SJCRH30 (cell line): ENCODE results near the gene GTF2H4. TPM values are rescaled to one million over a fixed set of nuclear protein-coding genes. Genes with fewer than 3 reads are reported as not detected.
A peak's percentile ranks its signal among the peaks of the same experiment; 100 is the strongest.

ENCODE experiments used
- DNase-seq, 2 experiments: peaks; one replicate each; pipeline ENCODE4 v3.0.0-alpha.2; 2015 to 2020
- H3K27ac ChIP-seq: fragments of 250-450 bp; sonication (Bioruptor Pico); 2 replicates; pipeline ENCODE4 v1.5.1; 2020; ENCODE audit warnings: mild to moderate bottlenecking, moderate library complexity
- H3K27me3 ChIP-seq: fragments of 250-450 bp; sonication (Bioruptor Pico); 2 replicates; pipeline ENCODE4 v1.5.1; 2020; ENCODE audit warnings: mild to moderate bottlenecking, moderate library complexity
- H3K36me3 ChIP-seq: fragments of 250-450 bp; sonication (Bioruptor Pico); 2 replicates; pipeline ENCODE4 v1.5.1; 2020; ENCODE audit warnings: mild to moderate bottlenecking, moderate library complexity
- H3K4me1 ChIP-seq: fragments of 250-450 bp; sonication (Bioruptor Pico); 2 replicates; pipeline ENCODE4 v1.5.1; 2020; ENCODE audit warnings: mild to moderate bottlenecking, moderate library complexity
- H3K4me3 ChIP-seq: fragments of 250-450 bp; sonication (Bioruptor Pico); 2 replicates; pipeline ENCODE4 v1.5.1; 2020; ENCODE audit warnings: mild to moderate bottlenecking, moderate library complexity
- H3K9me3 ChIP-seq: fragments of 250-450 bp; sonication (Bioruptor Pico); replicated peaks from 2 replicates; pipeline ENCODE4 v1.5.1; 2020; ENCODE audit warnings: mild to moderate bottlenecking, moderate library complexity
- total RNA-seq: library from RNA; depleted of rRNA; stranded (reverse); fragments of >200 nt; shearing (Covaris generic); gene quantifications from 2 replicates; pipeline ENCODE4 v1.2.3, GENCODE V29; 2014

The GTF2H4 gene
- total RNA-seq, 1 experiment from 2014 or later: 24.2 TPM

DNA sequence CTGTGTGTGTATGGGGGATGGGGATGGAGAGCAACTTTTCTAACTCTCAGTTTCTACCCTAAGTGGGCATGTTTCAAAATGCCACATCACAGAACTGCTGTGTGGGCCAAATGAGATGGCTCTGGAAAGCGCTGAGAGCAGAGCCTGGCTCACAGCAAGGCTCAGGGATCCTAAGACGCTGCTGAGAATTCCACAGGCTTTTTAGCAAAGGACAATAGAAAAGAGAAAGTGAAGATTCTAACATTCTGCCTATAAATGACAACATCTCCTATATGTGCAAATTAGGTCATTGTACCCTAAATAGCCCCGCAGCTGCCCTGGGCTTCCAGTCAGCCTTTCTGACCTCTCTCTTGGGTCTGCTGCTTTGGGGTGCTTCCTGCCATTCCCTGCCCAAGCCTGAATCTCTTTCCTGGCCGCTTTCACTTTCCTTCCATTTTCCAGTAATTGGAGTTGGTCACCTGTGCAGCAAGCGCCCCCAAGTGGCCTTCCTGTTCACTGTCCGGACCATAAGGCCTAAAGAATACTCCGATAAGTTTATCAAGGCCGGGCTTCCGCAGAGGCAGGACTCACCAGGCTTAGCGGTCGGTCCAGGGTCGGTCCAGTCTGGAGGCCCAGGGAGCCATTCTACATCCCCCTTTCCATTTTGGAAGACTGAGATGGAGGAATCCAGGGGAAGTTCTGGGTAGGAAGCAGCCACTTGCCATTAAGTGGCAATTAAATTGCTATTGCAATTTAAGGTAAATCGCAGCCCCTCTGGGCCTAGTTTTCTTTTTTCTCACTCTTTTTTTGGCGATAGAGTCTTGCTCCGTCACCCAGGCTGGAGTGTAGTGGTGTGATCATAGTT, 30.4 kb upstream of the GTF2H4 start:
- DNase-seq: peak; percentile 82 to 94
- Histone ChIP-seq H3K4me3 (peak overlapping the region; percentile 33), H3K27ac (no peak overlapping the region), H3K4me1 (peaks cover 12% of the 10 kb centered on the region; the same call in 1 of the 2 replicates), H3K36me3 (no peaks in the 10 kb centered on the region), H3K27me3 (no peaks in the 10 kb centered on the region), H3K9me3 (no peaks in the 10 kb centered on the region; the same call in 1 of the 2 replicates)

DNA sequence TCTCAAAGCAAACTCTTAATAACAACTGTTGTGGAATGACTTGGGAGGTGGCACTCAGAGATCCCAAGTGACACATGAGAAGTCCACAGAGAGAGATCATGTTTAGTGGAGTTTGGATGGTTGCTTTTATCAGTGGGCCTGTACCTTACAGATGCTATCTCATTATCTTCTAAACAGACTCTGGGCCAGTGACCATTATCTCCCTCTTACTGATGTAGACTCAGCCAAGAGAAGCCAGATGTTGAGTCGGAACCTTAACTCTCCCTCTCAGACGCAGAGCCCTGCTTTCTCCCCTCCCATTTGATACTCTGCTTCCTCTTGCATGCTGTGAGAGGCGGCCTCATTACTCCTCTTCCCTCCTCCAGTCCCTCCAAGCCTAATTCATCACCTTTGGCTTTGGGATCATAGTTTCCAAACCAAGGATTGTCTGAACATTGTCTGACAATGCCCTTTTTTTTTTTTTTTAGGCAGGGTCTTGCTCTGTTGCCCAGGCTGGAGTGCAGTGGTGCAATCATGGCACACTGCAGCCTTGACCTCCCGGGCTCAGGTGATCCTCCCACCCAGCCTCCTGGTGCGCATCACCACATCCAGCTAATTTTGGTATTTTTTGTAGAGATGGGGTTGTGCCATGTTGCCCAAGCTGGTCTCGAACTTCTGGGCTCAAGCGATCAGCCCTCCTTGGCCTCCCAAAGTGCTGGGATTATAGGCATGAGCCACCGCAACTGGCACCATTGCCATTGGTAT, 28.2 kb upstream of the GTF2H4 start:
- no peak for DNase-seq
- no peaks in the 10 kb centered on the region for H3K27me3 ChIP-seq
- H3K4me1 ChIP-seq: peaks cover 20% of the 10 kb centered on the region; the same call in 1 of the 2 replicates
- no peaks in the 10 kb centered on the region for H3K9me3 ChIP-seq
- no peak overlapping the region for H3K27ac ChIP-seq
- no peaks in the 10 kb centered on the region for H3K36me3 ChIP-seq
- H3K4me3 ChIP-seq: no peak overlapping the region

DNA sequence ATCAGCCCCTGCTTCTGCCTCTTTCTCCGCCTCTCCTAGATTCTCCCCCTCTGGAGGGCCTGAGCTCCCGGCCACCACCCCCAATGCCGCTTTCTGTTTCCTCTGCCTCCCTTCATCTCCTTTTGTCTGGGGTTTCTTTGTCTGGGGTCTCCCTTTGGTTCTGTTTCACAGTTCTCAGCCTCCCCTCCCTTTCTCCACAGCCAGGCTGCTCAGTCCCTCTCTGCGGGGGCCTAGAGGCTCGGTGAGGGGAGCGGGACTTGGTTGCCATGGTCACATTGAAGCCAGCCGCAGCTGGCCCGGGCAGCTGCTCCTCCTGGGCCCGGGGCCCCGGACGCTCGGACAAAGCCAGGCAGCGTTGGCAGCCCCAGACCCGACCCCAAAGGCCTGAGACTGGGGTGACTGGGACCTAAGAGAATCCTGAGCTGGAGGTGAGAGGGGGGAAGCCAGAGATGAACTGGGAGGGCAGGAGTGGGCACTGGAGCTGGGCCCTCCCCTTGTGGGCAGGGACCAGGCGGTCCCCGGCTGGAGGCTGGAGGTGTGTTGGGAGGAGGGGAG, 27.2 kb upstream of the GTF2H4 start:
- peak; percentile 68 to 80 for DNase-seq
- no peaks in the 10 kb centered on the region for H3K9me3 ChIP-seq
- H3K4me3 ChIP-seq: peak overlapping the region; percentile 68
- peaks cover 20% of the 10 kb centered on the region; the same call in 1 of the 2 replicates for H3K4me1 ChIP-seq
- H3K27me3 ChIP-seq: no peaks in the 10 kb centered on the region
- no peaks in the 10 kb centered on the region for H3K36me3 ChIP-seq
- H3K27ac ChIP-seq: peak overlapping the region; percentile 94

DNA sequence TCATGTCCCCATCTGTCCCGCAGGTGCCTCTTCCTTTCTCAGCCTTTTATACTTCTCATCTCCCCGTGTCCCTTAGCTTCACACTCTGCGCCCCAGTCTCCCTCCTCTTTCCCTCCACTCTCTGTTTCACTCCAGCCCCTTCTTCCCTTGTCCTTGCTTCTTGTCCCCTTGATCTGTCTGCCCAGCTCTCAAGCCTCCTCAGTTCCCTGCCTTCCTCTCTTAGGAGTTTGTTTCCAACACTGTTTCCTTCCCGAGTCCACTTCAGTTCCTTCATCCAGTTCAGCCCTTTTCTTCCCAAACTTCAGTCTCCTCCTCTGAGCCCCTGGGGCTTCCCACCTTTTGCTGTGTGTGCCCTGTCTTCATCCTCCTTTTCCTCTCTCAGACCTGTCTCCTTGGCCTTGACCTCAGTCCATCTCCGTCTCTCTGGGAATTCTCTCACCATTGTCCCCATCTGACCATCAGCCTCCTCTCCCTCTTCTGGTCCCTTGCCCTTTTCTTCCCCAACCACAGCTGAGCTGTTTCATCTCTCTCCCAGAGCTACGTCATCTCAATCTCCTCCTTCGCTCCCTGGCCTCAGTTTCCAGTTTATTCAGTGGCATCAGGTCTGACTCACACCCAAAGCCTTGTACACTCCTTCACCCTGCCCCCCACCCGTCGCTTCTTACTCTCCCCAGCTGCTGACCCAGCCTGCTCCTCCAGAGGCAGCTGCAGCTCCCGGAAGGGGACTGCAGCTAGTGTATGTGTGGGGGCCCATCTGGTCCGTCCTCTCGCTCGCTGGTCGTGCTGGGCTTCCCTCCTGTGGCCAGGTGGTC, 26.4 kb upstream of the GTF2H4 start:
- peak; percentile 74 to 80 for DNase-seq
- Histone ChIP-seq H3K4me1 (peaks cover 22% of the 10 kb centered on the region), H3K4me3 (peak overlapping the region; percentile 68)

DNA sequence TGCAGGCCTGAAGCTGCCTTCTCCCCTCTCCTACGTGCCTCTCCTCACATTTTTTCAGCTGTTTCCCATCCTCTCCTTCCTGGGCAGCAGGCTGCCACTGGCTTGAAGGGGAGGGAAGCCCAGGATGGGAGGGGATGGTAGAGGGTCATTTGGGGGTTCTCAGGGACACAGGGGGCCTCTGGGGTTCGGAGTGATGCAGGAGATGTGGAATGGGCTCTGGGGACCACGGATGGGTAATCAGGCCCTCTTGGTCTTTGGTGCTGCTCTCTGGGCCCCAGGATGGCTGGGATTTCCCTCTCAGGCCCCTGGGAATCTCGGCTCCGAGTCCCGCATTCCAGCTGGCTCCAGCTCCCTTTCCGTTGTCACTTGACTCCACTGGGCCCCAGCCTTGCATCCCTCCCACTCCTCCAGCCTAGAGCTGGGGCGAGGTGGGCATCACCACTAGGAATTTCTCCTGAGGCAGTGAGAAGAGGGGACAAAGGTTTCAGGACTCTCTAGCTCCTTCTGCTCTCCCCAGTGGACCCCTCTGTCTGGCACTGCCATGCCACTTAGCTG, 25.7 kb upstream of the GTF2H4 start:
- H3K27me3 ChIP-seq: no peaks in the 10 kb centered on the region
- H3K4me1 ChIP-seq: peaks cover 26% of the 10 kb centered on the region
- H3K9me3 ChIP-seq: no peaks in the 10 kb centered on the region
- H3K4me3 ChIP-seq: peak overlapping the region; percentile 68
- peak; percentile 66 to 69 for DNase-seq
- no peaks in the 10 kb centered on the region for H3K36me3 ChIP-seq
- peak overlapping the region; percentile 94 for H3K27ac ChIP-seq

More for the DNA sequence above, 26.4 kb upstream of the GTF2H4 start:
- H3K27ac ChIP-seq: peak overlapping the region; percentile 94
- no peaks in the 10 kb centered on the region for H3K27me3 ChIP-seq
- H3K36me3 ChIP-seq: no peaks in the 10 kb centered on the region
- no peaks in the 10 kb centered on the region for H3K9me3 ChIP-seq

GRCh38 chr6:30882759-30883684, 25.0 kb upstream of the GTF2H4 start:
- Histone ChIP-seq H3K4me1 (peaks cover 26% of the 10 kb centered on the region), H3K27ac (peak overlapping the region; percentile 94), H3K27me3 (no peaks in the 10 kb centered on the region), H3K4me3 (peak overlapping the region; percentile 68), H3K9me3 (no peaks in the 10 kb centered on the region), H3K36me3 (no peaks in the 10 kb centered on the region; the same call in 1 of the 2 replicates)
- DNase-seq: peak; percentile 62 to 70

DNA sequence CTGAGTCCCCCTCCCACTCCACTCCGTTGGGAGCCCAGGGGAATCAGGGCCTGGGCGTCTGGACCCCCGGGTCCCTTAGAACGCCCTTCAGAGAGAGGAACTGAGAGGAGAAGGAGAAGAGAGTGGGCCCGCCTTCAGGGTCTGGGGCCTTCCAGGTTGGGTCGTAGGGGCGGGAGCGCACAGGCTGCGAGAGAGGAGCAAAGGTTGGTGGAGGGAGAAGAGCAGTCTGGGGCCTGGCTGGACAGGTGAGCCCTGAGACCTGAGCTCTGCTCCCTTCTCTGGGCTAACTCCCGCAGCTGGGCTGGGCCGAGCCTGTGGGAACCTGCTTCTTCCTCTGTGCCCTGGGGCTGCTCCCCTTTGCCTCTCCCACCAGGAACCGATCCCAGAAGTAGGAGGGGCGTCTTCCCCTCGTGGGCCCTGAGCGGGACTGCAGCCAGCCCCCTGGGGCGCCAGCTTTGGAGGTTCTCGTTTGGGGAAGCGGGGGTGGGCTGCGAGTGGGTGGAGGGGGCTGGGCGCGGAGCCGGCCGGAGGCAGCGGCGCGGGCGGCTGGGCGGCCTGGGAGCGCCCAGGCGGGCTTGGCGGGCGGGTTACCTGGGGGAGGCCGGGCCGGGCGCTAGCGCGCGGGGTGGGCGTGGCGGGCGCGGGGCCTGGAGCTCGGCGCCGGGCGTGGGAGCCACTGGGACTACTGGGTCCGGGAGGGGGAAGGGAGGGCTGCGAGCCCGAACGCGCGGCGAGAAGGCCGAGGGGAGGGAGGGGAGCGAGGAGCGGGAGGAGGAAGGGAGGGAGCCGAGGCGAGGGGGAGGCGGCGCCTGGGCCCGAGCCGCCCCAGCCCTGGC, 24.1 kb upstream of the GTF2H4 start, which contains the start of gene DDR1:
Gene DDR1 (plus strand): TSS at position 835 of the 836 bp plus-strand sequence. CDS start 4,211 bp downstream, outside the sequence.
- H3K4me3 ChIP-seq: peak within 1 kb of the TSS; percentile 68
- peaks cover 26% of the 10 kb centered on the region for H3K4me1 ChIP-seq
- H3K27ac ChIP-seq: peak within 1 kb of the TSS; percentile 94
- no peaks in the 10 kb centered on the region for H3K9me3 ChIP-seq
- H3K36me3 ChIP-seq: peaks cover 2% of the 10 kb centered on the region
- peak; percentile 84 for DNase-seq
- no peaks in the 10 kb centered on the region for H3K27me3 ChIP-seq

DNA sequence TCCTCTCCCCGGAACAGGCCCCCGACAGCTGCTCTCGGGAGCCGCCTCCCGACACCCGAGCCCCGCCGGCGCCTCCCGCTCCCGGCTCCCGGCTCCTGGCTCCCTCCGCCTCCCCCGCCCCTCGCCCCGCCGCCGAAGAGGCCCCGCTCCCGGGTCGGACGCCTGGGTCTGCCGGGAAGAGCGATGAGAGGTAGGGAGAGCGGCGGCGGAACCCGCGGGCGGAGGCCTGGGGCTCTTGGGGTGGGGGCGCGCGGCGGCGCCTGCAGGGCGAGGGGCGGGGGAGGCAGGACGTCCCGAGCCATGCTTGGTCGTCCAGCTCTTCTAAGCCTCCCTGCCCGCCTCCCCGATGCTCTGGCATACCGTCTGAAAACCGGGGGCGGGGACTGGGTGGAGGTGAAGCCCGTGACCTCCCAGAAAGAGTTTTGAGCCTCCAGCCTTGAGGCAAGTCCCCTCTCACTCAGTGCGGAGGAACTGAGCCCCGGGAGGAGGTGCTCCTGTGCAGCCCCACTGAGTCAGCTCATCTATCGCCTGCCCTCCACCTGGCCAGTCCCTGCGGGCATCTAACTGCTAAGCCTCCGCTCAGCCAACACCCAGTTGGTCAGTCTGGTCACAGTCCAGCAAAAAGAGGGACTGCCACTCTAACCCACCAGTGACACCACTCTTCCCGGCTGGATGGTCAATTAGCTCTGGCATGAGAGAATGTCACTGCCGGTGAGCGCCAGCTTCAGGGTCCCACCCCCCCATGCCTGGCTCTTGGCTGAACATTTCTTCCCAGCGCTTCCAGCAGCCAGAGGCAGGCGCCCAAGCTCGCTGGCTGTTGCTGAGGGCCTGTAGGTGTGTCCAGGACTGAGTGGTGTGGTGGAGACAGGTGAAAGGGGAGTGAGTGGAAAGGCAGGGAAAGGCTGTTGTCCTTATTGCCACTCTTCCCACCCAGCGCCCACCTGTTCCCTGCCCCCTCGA, 23.2 kb upstream of the GTF2H4 start:
- H3K27me3 ChIP-seq: no peaks in the 10 kb centered on the region
- peak; percentile 57 to 67 for DNase-seq

DNA sequence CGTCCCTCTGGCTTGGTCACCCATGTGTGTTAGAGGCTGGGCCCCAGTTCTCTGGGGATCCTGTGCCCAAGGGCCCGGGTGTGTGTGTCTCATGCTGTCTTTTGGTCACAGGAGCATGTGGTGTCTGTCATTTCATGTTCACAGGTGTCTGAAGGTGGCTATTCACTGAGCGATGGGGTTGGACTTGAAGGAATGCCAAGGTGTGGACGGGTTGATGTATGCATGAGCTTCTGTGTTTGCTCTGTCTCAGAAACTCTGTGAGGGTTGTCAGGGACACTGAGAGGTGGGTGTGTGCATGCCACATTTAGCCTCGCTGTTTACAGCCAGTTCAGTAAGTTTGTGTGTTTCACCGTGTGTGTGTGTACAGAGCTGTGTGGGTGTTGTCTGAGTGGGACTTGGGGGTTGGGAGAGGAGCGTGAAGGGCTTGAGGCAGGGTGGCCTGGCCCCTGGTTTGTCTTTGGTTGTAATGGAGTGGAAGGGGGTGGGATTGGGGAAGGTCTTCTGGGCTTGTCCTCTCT, 22.5 kb upstream of the GTF2H4 start:
- Histone ChIP-seq H3K9me3 (no peaks in the 10 kb centered on the region), H3K27me3 (no peaks in the 10 kb centered on the region), H3K4me3 (peak overlapping the region; percentile 68), H3K36me3 (peaks cover 7% of the 10 kb centered on the region), H3K27ac (peak overlapping the region; percentile 94), H3K4me1 (peaks cover 37% of the 10 kb centered on the region)
- peak in 1 of 2 experiments; percentile 32 for DNase-seq

More for the DNA sequence above, 23.2 kb upstream of the GTF2H4 start:
- H3K4me3 ChIP-seq: peak overlapping the region; percentile 68
- H3K4me1 ChIP-seq: peaks cover 29% of the 10 kb centered on the region
- no peaks in the 10 kb centered on the region for H3K9me3 ChIP-seq
- H3K36me3 ChIP-seq: peaks cover 5% of the 10 kb centered on the region
- H3K27ac ChIP-seq: peak overlapping the region; percentile 94

DNA sequence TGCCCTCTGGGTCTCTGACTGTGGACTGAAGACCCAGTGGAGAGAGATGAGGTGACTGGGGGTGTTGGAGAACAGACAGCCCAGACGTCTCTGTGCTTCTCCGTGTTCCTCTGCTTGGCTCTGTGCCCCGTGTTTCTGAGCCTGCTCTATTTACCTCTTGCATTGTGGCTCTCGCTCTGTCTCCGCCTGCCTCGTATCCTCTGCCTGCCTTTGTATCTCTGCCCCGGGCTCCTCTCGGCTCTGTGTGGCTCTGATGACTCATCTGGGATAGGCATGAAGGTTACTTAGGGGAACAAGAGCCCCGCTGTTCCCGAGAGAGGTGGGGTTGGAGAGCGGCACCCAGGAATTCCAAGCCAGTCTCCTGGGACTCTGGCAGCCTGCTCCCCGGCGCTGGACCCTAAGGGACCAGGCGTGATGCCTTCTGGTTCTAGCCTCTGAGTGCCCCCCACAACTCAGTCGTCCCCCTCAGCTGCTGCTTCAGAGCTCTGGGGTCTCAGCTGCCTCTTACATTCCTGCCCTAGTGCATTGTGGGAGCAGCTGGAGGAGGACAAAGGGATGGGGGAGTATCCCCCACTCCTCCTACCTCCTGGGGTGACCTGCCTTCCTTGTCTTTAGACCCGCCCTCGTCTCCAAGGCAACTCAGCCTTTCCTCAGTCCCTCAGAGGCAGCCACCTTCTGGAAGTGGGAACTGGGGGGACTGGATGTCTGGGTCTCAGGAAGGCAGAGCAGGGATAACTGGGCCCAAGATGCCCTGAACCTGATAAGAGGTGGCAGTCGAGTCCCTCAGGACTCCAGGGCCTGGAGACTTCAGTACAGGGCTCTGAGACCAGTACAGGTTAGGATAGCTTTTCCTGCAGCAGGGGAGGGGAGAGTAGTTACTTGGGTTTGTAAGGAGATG, 21.8 kb upstream of the GTF2H4 start:
- no peaks in the 10 kb centered on the region for H3K27me3 ChIP-seq
- peak overlapping the region; percentile 94 for H3K27ac ChIP-seq
- peak overlapping the region; percentile 68 for H3K4me3 ChIP-seq
- H3K36me3 ChIP-seq: peaks cover 14% of the 10 kb centered on the region
- DNase-seq: peak; percentile 91 to 92
- H3K9me3 ChIP-seq: no peaks in the 10 kb centered on the region
- H3K4me1 ChIP-seq: peaks cover 41% of the 10 kb centered on the region
